Fibroblast of lung (primary cell): ENCODE data around the gene TMEM69. TPM values are rescaled to one million over a fixed set of nuclear protein-coding genes. Genes with fewer than 3 reads are reported as not detected.
A peak's percentile ranks its signal among the peaks of the same experiment; 100 is the strongest.

Experiments used
- DNase-seq, 2 donors: peaks; one replicate each; pipeline versions ENCODE4 v3.0.0 to v3.0.0-alpha.2; 2010; ENCODE audit warnings: low read depth in 2 of 2
- H2AFZ ChIP-seq: 2 replicates; pipeline ENCODE4 v1.5.1; 2012; ENCODE audit warnings: low read length, control low read depth, inconsistent platforms
- H3K27ac ChIP-seq: 2 replicates; pipeline ENCODE4 v1.5.1; 2011; ENCODE audit warnings: low read length, control low read depth; ENCODE audit not compliant: insufficient read depth
- H3K27me3 ChIP-seq: 2 replicates; pipeline ENCODE4 v1.5.1; 2011; ENCODE audit warnings: mild to moderate bottlenecking, low read length; ENCODE audit not compliant: control insufficient read depth, insufficient read depth
- H3K36me3 ChIP-seq: 2 replicates; pipeline ENCODE4 v1.5.1; 2011; ENCODE audit warnings: low read length; ENCODE audit not compliant: control insufficient read depth, insufficient read depth
- H3K4me1 ChIP-seq: 2 replicates; pipeline ENCODE4 v1.5.1; 2011; ENCODE audit warnings: low read length; ENCODE audit not compliant: control insufficient read depth, insufficient read depth; ENCODE audit errors: extremely low read depth
- H3K4me2 ChIP-seq: 2 replicates; pipeline ENCODE4 v1.5.1; 2011; ENCODE audit warnings: low read length, control low read depth; ENCODE audit not compliant: insufficient read depth; ENCODE audit errors: extremely low read depth
- H3K4me3 ChIP-seq, 4 experiments: fragments of 200-600 bp in 1 of 4; sonication (generic) in 1 of 4; replicated peaks in 1 of 4; 2 replicates each; pipeline ENCODE4 v1.5.1; 2011 to 2016; ENCODE audit warnings: low read length in 4 of 4, low read depth in 3 of 4, mild to moderate bottlenecking in 3 of 4, control low read depth in 2 of 4, inconsistent platforms in 1 of 4, mixed read lengths in 1 of 4; ENCODE audit not compliant: insufficient read depth in 1 of 4; ENCODE audit errors: control extremely low read depth in 1 of 4
- H3K79me2 ChIP-seq: 2 replicates; pipeline ENCODE4 v1.5.1; 2012; ENCODE audit warnings: mild to moderate bottlenecking, low read length, inconsistent platforms; ENCODE audit not compliant: control insufficient read depth, insufficient read depth
- H3K9ac ChIP-seq: 2 replicates; pipeline ENCODE4 v1.5.1; 2011; ENCODE audit warnings: mild to moderate bottlenecking, low read length, control low read depth; ENCODE audit not compliant: insufficient read depth
- H3K9me3 ChIP-seq: 2 replicates; pipeline ENCODE4 v1.5.1; 2012; ENCODE audit warnings: low read depth, low read length; ENCODE audit not compliant: control insufficient read depth, insufficient read depth
- H4K20me1 ChIP-seq: 2 replicates; pipeline ENCODE4 v1.5.1; 2011; ENCODE audit warnings: low read length; ENCODE audit not compliant: control insufficient read depth, insufficient read depth; ENCODE audit errors: extremely low read depth
- EZH2 ChIP-seq: IDR thresholded peaks from 2 replicates; pipeline ENCODE4 v1.5.1; 2012; ENCODE audit warnings: low read length, control low read depth, mild to moderate bottlenecking; ENCODE audit errors: missing control alignments
- polyA plus RNA-seq, 2 donors: library from polyadenylated mRNA; depleted of rRNA in 1 of 2; stranded (reverse) in 1 of 2; unstranded in 1 of 2; fragments of >200 nt; gene quantifications; 2 replicates each; pipeline ENCODE4 v1.2.1, GENCODE V29; 2011 to 2012; ENCODE audit warnings: missing spikeins in 1 of 2
- total RNA-seq: library from RNA; depleted of rRNA; stranded (reverse); fragments of >200 nt; gene quantifications from 2 replicates; pipeline ENCODE4 v1.2.1, GENCODE V29; 2014
- TF ChIP-seq, protein P1 (sequence below), 2 donors: IDR thresholded peaks in 1 of 2; conservative IDR thresholded peaks in 1 of 2; 1 replicate in 1 of 2; 2 replicates in 1 of 2; pipeline ENCODE4 v1.5.1; 2011 to 2012; ENCODE audit warnings: low read length in 2 of 2, control low read depth in 1 of 2, inconsistent platforms in 1 of 2, low read depth in 1 of 2, mild to moderate bottlenecking in 1 of 2

TMEM69 gene
- total and polyA plus RNA-seq, 2 donors (not counting 1 experiment from before 2014, with no cell fraction given), result 10.2 to 54.3 TPM

DNA sequence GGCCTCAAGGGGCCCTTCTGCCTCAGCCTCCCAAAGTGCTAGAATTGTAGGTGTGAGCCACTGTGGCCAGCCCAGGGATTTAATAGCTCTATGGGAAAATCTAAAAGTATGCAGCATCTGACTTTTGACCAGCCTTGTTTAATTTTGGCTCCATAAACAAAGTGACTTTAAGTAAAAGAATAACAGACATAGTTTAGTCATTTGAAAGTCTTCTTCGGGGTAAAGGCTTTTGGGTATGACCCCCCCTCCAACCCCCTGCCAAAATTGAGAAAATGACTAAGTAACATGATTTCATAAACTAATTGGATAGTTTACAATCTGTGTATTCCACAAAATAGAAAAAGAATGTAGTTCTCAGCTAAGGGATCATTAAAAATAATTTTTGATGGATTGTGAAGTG is 18.6 kb upstream of the TMEM69 start:
- DNase-seq, result peak in 1 of 2 donors; percentile 28
- H3K4me3 ChIP-seq, result no peak overlapping the region
- peaks cover under 1% of the 10 kb centered on the region for H3K36me3 ChIP-seq
- H2AFZ ChIP-seq, result no peak overlapping the region
- no peaks in the 10 kb centered on the region for H3K9me3 ChIP-seq
- H3K27ac ChIP-seq, result peak overlapping the region; percentile 22
- no peak overlapping the region for H3K4me2 ChIP-seq
- TF ChIP-seq EZH2, result no peak
- TF ChIP-seq, protein P1, sequence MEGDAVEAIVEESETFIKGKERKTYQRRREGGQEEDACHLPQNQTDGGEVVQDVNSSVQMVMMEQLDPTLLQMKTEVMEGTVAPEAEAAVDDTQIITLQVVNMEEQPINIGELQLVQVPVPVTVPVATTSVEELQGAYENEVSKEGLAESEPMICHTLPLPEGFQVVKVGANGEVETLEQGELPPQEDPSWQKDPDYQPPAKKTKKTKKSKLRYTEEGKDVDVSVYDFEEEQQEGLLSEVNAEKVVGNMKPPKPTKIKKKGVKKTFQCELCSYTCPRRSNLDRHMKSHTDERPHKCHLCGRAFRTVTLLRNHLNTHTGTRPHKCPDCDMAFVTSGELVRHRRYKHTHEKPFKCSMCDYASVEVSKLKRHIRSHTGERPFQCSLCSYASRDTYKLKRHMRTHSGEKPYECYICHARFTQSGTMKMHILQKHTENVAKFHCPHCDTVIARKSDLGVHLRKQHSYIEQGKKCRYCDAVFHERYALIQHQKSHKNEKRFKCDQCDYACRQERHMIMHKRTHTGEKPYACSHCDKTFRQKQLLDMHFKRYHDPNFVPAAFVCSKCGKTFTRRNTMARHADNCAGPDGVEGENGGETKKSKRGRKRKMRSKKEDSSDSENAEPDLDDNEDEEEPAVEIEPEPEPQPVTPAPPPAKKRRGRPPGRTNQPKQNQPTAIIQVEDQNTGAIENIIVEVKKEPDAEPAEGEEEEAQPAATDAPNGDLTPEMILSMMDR (conservative IDR thresholded peaks at IDR 0.05 in 1 of 2, IDR thresholded peaks at IDR 0.05 in 1 of 2; ENCODE audit: low read depth in 1 of 2, low read length in 2 of 2), result no peak
- peaks cover 12% of the 10 kb centered on the region for H3K4me1 ChIP-seq
- H4K20me1 ChIP-seq, result no peaks in the 10 kb centered on the region
- peaks cover 90% of the 10 kb centered on the region for H3K79me2 ChIP-seq
- H3K9ac ChIP-seq, result no peak overlapping the region
- no peaks in the 10 kb centered on the region for H3K27me3 ChIP-seq

DNA sequence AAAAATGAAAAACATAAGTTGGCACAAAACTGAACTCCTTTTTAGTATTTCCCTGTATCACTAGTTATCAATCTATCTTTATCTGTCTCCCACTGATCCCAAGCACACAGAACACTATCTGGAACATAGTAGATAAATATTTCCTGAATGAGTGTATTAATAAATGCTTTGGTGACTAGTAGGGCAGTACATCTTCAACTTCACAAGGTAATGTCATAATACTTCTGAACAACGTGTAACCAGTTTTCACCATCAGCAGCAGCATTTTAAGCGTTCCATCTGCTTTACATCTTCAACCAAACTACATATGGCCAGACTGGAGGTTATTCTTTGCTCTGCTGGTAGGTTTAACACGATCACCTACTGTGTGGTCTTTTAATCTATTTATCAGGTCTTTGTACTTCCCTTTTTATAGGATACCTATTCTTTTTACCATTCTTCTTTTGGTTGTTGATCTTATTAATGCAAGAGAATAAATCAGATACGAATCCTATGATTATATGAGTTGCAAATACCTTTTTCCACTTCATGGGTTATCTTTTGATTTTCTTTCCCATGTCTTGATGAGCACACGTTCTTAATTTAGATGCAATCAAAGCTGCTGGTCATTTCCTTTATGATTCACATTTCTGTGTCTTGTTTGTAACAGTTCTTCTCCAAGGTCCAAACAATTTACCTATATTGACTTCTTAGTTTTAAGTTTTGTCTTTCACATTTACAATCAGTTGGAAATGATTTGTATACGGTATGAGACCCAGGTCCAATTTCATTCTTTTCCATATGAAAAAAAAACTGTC is 17.9 kb upstream of the TMEM69 start:
- no peak overlapping the region for H3K27ac ChIP-seq
- no peak overlapping the region for H2AFZ ChIP-seq
- no peak overlapping the region for H3K4me3 ChIP-seq
- H3K36me3 ChIP-seq, result peaks cover 1% of the 10 kb centered on the region
- H3K27me3 ChIP-seq, result no peaks in the 10 kb centered on the region
- H3K4me1 ChIP-seq, result peaks cover 12% of the 10 kb centered on the region
- no peaks in the 10 kb centered on the region for H4K20me1 ChIP-seq
- TF ChIP-seq, protein P1 (conservative IDR thresholded peaks at IDR 0.05 in 1 of 2, IDR thresholded peaks at IDR 0.05 in 1 of 2; ENCODE audit: low read depth in 1 of 2, low read length in 2 of 2), result no peak
- no peak for TF ChIP-seq EZH2
- peaks cover 88% of the 10 kb centered on the region for H3K79me2 ChIP-seq
- no peaks in the 10 kb centered on the region for H3K9me3 ChIP-seq
- no peak overlapping the region for H3K4me2 ChIP-seq
- no peak overlapping the region for H3K9ac ChIP-seq
- DNase-seq, result peak in 1 of 2 donors; percentile 28

DNA sequence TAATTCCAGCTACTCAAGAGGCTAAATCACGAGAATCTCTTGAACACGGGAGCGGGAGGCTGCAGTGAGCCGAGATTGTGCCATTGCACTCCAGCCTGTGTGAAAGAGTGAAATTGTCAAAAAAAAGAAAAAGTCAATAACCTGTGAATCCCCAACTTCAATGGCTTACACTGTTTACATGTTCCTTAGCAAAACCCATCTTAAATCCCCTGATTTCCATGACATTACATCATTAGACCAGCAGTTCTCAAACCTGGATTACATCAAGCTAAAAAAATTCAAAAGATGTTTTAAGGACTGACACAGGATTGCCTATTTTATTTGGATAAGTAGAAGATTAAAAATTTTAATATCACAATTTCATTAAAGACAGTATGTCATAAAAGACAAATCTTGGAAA is 14.0 kb upstream of the TMEM69 start:
- TF ChIP-seq, protein P1 (conservative IDR thresholded peaks at IDR 0.05 in 1 of 2, IDR thresholded peaks at IDR 0.05 in 1 of 2; ENCODE audit: low read depth in 1 of 2, low read length in 2 of 2), result no peak
- TF ChIP-seq EZH2, result no peak
- no peak overlapping the region for H3K27ac ChIP-seq
- peaks cover 4% of the 10 kb centered on the region for H4K20me1 ChIP-seq
- peaks cover 84% of the 10 kb centered on the region for H3K79me2 ChIP-seq
- no peak overlapping the region for H3K4me3 ChIP-seq
- no peak overlapping the region for H3K9ac ChIP-seq
- peak; percentile 37 to 40 for DNase-seq
- H2AFZ ChIP-seq, result no peak overlapping the region
- H3K36me3 ChIP-seq, result peaks cover 1% of the 10 kb centered on the region
- peaks cover 11% of the 10 kb centered on the region for H3K4me1 ChIP-seq
- H3K9me3 ChIP-seq, result no peaks in the 10 kb centered on the region
- no peak overlapping the region for H3K4me2 ChIP-seq
- no peaks in the 10 kb centered on the region for H3K27me3 ChIP-seq
